HK-2 (cell line): Measurements from ENCODE around the gene ABTB2.
A peak's percentile ranks its signal among the peaks of the same experiment; 100 is the strongest.
"Not testable (repeated sequence)": the region's sequence is repeated elsewhere in the genome, so short reads cannot be mapped to it uniquely, and the experiment has no call there.

Source experiments
- DNase-seq: peaks from one replicate; pipeline ENCODE4 v3.0.0-alpha.2; 2018; ENCODE audit not compliant: unreplicated experiment

The ABTB2 gene

DNA sequence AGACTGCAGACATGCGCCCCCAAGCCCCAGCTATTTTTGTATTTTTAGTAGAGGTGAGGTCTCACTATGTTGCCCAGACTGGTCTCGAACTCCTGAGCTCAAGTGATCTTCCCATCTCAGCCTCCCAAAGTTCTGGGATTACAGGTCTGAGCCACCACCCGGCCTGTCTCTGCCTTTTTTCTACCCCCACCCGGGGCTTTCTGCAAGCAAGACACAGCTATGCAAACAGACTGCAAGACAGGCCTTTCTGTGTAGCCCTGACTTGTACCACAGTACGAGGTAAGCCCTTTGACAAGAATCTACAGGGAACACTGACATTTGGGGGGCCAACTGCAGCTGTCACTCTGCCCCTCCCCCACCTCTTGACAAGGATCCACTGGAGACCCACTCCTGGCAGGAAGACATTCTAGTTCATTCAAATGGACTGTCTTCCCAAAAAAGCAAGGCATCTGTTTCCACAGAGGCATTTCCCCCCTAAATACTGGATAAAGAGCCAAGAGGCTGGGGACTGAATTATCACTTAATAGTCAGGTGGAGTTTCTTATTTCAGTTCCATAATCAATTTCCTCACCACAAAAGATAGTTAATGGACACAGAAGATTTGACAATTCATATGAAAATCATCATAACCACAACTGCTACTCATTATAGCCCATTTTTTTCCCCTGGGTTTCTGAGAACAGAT lies 118.2 kb downstream of the ABTB2 start:
- no peak for DNase-seq

DNA sequence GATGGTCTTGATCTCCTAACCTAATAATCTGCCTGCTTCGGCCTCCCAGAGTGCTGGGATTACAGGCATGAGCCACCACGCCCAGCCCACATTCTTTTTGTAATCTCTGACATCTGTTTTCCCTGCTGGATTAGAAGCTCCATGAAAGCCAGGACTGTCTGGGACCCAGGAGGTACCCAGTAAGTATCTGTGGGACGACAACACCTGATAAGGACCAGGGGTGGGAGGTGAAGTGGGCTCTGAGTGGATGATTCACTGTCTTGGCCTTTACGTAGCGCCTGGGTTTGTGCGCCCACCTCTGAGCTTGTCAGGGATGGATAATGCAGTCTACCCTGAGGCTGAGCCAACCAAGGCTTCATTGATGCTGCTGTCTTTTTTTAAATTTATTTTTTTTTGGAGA lies 118.8 kb downstream of the ABTB2 start:
- DNase-seq: no peak

DNA sequence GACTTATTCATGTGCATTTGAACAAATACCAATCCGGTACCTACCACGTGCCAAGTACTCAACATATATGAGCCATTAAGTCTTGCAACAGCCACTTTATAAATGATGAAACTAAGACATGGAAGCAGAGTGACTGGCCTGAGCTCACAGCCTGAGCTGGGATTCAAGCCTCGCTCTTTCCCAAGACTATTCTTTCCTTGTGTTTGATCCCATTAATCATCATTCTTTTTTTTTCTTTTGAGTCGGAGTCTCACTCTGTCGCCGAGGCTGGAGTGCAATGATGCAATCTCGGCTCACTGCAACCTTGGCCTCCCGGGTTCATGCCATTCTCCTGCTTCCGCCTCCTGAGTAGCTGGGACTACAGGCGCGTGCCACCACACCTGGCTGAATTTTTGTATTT lies 119.3 kb downstream of the ABTB2 start:
- no peak for DNase-seq

DNA sequence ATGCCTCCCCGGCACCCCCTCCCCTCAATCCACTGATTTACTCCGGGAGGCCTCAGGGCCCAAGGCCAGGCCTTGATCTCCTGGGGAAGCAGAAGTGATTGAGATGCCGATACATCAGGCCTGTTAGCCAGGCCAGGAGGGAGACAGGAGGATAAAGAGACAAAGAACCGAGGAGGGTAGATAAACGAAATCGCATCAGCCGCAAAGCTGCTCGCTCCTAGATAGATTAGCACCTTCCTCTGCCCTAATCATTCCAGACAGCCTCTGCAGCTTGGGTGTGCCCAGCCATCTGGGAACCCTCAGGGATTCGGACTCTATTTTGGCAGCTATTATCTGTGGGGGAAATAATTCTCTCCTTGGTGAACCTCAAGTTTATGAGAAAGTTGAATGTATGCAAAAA lies 121.2 kb downstream of the ABTB2 start:
- DNase-seq: no peak

DNA sequence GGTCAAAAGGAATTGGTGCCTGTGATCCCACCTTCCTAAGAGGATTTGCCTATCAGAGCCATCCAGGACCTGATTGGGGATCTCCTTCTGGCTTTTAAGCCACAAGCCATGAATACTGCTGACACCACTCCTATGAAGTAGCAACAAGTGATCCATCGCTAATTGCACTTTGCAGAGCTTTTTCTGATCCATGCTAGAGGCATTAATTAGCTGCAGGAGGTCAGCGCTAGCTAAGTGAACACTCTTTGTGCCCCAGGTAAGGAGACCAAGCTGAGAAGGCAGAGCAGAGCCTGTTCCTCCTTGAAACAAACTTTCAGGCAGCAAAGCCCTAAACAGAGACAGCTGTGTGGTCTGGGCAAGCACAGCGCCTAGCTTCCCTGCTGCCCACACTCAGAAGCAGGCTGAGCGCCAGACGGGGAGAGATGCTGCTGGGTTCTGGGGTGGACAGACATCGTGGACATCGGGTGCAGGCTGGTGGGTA lies 122.2 kb downstream of the ABTB2 start:
- no peak for DNase-seq

DNA sequence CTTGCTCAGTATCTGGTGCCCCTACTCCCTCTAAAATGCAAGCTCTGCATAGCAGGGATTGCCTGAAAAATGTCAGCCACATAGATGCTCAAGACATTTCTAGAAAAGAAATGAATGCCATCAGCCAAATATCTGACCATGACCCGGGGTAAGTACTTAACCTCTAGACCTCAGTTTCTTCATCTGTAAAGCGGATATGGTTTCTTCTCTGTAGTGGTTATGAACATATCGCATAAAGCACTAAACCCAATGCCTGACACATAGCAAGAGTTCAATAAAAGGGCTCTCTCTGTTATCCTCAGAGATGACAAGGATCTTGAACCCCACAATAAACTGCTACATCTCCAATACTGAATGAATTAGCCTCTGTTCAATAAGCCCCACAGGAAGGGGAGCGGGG lies 122.6 kb downstream of the ABTB2 start:
- no peak for DNase-seq

DNA sequence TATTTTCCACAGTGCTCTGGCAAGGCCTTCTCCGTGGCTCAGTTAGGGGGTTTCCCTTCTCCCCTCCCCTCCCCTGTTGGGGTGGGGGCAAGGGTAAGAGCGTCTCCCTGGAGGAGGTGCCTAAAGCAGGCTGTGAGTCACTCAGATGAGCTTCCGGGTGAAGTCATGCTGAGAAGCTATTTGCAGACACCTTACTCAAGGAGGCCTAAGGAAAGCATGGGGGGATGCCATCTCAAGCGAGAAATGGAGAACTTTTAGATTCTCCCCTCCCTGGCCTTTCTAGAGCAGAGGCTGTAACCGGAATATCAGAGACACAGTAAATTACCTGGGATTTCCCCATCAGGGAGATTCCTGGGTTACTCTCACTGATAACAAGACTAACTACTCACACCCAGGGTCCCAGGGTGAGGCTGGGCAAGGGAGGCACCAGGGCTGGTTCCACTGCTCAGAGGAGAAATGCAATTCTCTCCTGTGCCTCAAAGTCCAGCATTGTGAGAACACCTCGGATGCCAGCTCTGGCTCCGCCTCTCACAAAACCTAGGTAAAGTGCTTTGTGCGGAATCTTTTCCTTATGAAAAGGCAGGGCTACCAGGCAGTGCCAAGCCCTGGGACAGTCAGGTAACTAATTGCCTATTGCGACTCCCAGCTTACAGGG lies 123.6 kb downstream of the ABTB2 start:
- DNase-seq: peak; percentile 61

DNA sequence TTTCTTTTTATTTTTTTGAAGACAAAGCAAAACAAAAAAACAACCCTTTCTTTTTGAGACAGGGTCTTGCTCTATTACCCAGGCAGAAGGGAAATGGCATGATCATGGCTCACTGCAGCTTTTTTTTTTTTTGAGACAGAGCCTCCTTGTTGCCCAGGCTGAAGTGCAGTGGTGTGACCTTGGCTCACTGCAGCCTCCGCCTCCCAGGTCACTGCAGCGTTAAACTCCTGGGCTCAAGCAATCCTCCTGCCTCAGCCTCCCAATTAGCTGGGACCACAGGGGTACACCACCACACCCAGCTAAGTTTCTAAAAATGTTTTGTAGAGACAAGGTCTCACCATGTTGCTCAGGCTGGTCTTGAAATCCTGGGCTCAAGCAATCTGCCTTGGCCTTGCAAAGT lies 124.6 kb downstream of the ABTB2 start:
- no peak for DNase-seq

DNA sequence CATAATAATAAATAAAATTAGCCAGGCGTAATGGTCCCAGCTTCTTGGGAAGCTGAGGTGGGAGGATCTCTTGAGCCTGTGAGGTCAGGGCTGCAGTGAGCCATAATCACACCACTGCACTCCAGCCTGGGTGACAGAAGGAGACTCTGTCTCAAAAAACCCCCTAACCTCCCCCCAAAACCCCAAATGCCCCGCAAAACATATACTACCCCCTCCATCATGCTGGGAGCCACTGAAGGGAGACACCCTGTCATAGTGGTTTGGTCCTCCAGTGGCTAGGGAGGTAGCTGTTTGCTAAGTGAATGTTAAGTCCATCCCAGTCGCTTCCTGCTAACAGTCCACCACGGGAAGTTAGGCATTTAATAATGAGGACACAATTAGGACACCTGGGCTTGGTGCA lies 125.0 kb downstream of the ABTB2 start:
- no peak for DNase-seq

DNA sequence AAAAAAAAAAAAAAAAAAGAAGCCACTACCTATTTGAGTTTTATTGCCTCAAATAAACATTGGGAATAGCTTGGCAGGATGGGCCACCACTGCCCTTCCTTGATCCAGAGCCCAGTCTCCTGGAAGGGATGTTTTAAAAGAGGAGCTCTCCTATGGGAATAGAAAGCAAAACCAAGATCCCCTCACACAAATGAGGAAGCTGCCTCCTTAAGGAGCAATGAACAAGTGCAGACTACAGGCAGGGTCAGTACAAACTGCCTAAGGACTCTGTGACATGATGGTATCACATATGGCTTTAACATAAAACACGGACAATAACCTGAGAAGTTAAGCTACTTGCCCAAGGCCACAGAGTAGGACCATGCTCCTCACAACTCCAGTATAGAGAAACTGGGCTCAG lies 131.6 kb downstream of the ABTB2 start:
- no peak for DNase-seq

DNA sequence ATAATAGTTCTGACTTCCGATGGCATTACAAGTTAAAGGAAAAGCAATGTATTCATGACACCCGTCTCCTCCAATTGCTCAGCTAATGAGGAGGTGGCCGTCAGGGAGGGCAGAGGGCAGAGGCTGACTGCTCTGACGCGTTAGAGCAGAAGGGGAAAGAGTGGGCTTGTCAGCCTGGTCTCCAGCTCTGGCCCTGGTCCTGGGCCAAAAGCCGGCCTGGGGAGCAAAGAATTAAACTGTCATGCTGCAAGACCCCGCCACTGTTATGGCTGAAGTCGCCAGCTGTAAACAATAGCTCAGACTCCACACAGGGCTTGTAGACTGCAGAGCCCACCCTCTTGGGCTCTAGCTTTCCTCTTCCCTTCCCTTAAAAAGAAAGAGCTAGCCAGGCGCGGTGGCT lies 132.7 kb downstream of the ABTB2 start:
- no peak for DNase-seq

DNA sequence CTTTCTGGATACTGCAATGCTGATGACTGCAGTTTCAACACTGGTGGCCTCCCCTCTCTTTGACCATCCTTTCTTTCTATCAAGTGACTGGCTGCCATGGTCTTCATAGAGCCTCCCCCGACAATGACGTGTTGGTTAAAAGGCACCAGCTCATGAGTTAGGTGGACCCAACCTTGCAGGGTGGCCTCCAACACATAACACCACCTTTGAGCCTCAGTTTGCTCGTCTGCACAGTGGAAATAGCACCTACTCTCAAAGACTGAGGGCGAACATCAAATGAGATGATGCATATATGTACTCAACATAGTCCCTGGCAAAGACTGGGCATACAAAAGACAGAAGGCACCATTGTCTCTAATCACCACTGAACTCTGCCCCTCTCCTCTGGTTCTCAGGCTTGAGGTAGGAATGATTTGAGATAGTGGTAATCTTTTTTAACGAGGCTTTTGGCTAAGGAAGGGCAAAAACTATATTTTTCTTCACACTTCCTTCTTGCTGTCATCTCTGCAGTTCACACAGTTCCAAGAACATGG lies 133.3 kb downstream of the ABTB2 start:
- DNase-seq: no peak

DNA sequence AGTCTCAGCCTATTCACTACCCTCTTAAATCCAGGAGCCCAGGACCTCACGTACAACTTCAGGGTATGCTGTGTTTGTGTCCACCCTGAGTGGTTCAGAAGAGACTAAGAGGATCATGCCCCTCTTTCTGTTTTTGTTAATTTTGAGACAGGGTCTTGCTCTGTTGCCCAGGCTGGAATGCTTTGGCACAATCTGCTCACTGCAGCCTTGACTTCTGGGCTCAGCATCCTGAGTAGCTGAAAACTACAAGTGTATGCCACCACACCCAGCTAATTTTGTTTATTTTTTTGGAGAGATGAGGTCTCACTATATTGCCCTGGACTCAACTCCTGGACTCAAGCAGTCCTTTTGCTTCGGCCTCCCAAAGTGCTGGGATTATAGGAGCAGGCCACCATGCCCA lies 133.9 kb downstream of the ABTB2 start:
- DNase-seq: no peak

DNA sequence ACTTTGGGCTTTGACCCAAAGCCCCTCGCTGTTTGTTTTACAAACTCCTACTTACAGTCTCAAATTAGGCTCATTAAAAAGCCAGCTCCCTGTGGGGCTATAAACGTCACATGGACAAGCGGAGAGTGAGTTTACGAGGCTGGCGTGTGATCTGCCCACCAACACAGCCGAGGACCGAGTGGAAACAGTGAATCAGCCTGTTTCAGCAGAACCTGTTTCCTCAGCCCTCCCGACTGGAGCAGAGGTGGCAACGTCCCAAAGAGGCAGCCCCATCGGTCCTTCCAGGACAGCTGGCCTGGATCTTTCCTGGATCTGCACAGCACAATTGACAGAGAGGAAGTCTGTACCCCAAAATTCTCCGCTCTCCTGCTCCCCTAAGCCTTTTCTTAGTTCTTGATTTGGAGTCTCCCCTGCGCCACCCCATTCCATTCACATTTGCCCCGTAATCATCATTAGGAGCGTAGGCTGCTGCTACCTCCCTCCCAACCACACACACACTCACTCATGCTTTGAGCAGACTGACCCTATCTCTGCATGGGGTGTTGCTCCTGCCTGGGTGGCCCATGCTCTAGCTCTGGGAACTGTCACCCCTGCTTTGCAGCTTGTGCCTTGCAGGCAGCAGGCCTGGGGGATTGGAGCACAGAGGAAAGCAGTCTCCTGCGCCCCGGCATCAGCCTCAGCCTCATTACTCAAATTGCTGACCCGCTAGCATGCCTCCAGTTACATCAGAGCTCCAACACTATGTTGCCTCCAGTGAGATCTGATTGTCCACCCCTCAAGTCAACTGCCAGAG lies 134.6 kb downstream of the ABTB2 start:
- no peak for DNase-seq

DNA sequence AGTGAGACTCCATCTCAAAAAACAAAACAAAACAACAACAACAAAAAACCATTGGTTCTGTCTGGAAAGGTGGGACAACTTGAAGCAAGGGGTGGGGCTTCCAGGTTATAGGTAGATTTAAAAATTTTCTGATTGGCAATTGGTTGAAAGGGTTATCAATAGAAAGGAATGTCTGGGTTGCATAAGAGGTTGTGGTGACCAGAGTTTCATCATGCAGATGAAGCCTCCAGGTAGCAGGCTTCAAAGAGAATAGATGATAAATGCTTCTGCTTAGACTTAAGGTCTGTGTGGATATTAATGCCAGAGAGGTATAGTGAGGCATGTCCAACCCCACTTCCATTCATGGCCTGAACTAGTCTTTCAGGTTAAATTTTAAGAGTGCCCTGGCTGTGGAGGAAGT lies 135.8 kb downstream of the ABTB2 start:
- no peak for DNase-seq

DNA sequence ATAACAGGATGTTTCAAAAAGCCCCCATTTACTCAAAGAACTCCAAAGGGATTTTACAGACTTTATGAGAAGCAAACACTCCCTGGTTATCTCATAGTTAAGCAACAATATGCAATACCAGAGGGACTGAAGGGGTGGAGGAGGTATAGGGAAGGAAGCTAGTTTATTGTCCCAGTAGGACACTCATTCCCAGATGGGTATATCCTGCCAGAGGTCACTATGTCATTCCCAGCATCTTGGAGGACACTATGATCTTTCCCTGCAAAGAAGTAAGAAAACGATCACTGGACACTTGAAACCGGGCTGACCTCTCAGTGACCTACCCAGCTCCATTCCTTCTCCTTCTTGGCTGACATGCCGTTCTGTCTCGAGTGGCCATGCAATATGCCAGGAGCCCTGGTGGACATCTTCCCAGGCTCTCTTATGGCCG lies 137.9 kb downstream of the ABTB2 start:
- DNase-seq: no peak

DNA sequence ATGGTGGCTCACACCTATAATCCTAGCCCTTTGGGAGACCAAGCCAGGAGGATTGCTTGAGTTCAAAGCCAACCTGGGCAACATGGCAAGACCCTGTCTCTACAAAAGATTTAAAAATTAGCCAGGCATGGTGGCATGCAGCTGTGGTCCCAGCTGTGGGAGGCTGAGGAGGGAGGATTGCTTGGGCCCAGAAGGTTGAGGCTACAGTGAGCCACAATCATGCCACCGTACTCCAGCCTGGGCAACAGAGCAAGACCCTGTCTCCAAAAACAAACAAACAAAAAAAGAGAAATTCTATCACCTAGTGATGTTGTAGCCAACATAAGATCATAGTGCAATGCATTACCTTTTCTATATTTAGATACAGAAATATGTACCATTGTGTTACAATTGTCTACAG lies 138.5 kb downstream of the ABTB2 start:
- DNase-seq: no peak

DNA sequence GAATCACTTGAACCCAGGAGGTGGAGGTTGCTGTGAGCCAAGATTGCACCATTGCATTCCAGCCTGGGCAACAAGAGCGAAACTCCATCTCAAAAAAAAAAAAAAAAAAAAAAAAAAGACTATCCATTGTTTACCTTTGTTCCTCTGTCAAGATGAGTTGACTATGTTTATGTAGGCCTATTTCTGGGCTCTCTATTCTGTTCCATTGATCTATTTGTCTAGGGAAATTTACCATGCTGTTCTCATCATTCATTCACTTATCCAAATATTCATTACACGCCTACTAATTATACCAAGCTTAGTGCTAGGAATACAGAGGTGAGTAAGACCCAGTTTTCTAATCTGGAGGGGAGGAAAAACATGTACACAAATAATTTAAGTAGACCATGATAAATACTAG lies 139.1 kb downstream of the ABTB2 start:
- not testable (repeated sequence) for DNase-seq

DNA sequence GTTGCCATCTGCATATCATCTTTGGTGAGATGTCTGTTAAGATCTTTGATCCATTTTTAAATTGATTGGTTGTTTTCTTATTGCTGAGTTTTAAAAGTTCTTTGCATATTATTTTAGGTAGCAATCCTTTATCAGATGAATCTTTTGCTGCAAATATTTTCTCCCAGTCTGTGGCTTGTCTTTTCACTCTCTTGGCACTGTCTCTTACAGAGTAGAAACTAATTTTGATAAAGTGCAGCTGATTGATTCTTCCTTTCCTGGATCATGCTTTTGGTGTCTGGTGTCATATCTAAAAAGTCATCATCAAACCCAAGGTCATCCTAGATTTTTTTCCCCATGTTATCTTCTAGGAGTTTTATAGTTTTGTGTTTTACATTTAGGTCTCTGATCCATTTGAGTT lies 139.7 kb downstream of the ABTB2 start:
- no peak for DNase-seq

DNA sequence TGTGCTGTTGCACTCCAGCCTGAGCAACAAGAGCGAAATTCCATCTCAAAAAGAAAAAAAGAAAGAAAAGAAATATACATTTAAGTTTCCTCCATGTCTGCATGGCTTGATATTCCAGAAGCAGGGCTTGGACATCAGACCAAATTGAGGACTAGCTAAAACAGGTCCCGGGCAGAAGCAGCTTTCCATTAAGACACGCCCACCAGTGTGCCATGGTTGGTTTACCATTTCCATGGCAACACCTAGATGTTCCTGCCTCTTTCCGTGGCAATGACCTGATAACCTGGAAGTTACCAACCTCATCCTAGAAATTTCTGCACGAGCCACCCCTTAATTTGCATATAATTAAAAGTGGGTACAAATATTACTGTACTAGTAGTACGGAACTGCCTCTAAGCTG lies 141.1 kb downstream of the ABTB2 start:
- no peak for DNase-seq

DNA sequence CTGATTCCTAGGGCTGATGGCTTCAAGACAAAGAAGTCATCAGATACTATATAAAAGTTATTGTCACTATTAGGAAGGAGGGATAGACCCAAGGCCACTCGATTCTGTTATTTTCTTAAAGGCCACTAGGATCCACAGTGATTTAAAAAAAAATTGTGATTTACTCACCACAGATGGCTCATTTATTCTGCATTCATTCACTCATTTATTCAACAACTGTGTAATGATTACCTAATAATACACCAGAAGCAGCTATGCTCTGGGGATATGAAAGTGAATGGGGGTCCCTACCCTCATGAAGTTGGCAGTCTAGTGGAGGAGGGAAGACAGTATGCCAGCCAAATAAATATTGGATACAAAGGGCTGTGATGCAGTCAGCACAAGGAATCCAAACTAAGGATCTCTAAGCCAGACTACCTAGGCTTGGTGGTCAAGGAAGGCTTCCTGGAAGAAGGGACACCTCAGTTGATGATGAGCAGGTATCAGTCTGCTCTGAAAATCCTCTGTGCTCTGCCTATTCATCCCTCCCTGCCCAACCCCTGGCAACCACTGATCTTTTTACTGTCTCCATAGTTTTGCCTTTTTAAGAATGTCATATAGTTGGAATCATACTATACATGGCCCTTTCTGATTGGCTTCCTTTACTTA lies 141.9 kb downstream of the ABTB2 start:
- no peak for DNase-seq
